Cerebellar nuclear complex (tissue), 1 donor: ENCODE data around the gene IL25.

Source experiments
- DNase-seq, 2 experiments: peaks; one replicate each; lab custom pipeline; 2025; lab: John Stamatoyannopoulos, UW

Gene IL25

DNA sequence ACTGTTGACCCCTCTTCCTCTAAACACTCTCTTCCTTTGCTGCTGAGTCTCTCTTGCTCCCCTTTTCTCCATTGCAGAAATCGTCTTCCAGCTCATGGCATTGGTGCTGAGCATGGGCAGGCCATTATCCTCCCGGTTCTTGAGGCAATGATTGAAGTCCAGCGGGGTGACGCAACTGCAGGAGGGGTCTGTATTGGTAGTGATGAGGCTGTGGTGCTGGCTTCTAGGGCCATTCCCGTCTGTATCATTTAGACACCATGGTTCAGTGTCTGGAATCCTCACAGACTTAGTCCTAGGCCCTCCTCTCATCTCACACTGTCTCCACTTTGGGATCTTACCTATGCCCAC lies 19.2 kb upstream of the IL25 start:
- DNase-seq, result no peak

DNA sequence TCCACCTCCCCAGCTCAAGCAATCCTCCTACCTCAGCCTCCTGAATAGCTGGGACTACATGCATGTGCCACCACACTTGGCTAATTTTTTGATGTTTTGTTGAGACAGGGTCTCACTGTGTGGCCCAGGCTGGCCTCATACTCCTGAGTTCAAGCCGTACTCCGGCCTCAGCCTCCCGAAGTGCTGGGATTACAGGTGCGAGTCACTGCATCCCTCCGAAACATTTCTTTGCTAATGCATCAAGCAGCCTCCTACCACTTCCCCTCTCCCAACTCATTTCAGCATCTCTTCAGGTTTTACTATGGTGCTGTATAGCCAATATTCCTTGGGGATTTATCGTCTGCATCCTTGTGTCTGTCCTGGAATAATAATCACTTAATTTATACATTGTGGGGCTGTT lies 17.6 kb upstream of the IL25 start:
- DNase-seq, result no peak

DNA sequence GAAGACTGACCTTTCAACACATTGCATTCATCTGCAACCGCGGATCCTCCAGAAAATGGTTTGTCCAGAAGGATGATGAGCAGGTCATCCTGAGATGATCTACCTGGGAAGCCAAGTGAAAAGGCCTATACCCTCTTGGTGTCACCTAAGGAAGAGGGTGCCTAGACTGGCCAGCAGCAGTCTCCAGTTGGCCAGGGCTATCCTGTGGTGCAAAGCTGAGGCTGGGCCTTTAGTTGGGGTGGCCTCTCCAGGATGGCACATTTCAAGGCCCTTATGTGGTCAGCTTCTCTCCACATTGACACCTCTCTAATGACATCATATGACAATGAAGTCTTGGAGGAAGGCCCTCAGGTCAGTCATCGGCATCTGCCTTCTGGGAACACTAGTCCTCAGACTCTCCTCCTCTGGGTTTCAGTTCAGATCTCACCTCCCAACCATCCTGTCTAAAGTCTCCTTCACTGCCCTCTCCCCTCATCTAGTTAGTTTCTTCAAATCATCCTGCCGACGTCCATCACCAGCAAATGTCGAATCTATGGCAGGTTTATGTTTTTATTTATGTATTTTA lies 16.7 kb upstream of the IL25 start:
- DNase-seq, result no peak

DNA sequence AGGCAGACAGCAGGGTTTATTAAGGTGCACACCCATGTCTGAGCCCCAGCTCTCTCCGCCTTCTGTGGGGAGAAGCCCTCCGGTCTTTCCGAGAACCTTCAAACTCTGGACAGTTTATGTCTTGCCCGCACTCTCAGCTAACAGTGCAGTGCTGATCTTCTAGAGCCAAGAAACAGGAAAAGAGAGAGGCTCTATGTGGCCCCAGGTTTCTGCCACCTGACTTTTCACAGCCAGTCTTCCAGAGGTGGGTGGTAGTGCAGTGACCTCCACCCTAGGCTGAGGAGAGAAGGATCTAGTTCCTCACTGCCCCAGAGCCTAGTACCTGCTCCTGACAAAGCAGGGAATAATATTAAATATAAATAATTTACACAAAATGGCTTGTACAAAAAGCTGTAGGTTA lies 15.9 kb upstream of the IL25 start:
- no peak for DNase-seq

DNA sequence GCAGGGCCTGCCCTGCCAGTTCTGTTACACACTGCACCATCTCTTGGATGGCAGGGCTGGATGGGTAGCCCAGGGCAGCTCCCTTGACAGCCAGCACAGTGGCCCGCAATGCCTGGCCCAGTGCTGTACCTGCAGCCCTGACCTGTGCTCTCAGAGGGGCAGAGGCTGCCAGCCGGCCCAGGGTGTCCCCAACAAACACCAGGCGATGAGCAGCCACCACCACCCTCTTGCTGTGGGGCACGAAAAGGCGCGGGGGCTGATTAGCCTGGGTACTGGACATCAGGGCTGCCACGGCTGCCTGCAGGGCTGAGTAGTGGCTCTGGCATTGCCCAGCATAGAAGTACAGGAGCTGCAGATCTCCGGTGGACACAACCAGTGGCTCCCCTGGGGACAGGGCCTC lies 15.3 kb upstream of the IL25 start:
- no peak for DNase-seq

DNA sequence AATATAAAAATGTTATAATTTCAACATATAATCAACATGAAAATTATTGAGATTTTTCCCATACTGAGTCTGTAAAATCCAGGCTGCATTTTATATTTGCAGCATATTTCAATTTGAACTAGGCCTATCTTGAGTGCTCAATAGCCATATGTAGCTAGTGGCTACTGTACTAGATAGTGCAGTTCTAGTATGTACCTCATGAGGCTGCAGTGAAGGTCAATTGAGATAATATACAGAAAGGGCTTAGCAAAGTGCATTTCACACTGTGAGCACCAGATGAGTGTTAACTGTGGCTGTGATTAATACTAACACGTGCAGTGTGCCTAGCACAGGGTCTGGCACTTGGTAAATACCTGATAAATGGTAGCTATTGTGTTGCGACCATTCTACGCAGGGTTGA lies 14.6 kb upstream of the IL25 start:
- no peak for DNase-seq

DNA sequence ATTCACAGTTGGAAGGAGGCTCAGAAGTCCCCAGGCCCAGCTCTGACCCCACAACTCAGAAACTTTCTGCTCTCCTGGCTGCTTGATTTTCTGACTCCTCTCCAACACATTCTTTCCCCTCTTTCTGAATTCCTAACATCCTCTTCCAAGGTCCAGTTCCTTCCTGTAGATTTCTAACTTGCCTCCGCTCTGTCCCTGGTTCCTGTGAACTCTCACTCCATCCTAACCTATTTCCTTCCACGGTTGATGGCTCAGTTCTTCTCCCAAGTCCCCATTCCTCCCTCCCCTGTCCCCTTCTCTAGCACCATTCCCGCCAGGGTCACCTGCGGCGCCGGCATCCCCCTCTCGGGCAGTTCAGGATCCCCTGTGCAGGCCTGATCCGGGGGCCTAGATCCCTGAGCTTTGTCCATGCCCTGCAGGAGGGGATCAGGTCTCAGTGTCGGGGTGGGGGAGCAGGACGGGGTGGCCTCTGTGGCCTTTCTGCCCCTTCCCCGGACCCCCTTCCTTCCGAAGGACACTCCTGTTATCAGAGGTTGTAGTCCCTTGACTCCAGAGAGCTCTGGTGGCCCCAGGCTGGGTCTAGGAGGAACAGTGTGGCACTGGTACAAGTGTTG lies 13.9 kb upstream of the IL25 start:
- no peak for DNase-seq

DNA sequence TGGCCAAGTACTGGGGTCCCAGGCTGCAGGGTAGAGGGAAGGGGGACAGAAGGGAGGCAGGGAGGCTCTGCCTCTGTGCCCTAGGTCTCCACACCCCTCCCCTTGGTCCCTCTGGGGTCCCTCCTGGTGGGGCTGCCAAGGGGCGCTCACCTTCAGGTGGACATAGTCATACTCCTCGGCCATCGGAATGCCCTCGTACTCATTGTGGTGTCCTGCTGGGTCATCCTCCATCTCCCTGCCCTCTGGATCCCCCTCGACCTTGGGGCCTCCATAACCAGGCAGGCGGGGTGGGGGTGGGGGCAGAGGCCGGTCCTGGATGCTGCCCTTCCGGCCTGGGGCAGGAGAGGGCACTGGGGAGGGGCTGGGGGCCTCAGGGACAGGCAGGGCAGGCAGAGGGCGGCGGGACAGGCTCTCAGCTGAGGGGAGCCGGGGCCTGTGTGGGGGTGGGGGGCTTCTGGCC lies 13.4 kb upstream of the IL25 start:
- DNase-seq, result no peak

DNA sequence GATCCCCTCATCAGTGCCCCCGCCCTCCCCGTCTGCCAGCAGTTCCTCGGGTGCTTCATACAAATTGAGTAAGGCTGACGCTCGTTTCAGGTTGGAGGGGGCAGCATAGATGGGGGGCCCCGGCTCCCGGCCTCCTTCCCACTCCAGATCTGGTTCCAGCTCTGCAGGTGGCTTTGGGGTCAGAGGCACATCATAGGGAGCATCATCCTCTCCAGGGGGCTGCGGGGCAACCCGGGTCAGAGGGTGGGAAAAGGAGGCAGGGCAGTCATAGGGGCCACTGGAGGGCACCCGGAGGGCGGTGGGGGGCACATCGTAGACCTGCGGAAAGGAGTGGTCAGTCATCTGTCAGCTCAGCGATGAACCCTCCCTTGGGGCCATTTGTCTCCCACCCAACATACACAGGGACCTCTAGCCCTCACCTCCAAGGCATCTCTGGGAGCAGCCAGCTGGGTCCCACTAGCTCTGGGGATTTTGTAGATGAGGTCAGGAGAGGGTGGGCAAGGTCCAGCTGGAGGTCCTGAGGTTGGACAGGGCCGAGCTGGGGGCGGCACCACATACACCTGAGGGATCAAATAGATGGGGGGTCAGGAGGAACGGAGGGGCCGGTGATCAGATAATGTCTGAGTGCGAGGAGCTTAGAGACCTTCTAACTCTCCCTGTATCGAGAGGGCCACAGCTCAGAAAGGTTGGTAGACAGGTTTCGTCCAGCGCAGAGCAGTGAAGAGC lies 12.7 kb upstream of the IL25 start:
- DNase-seq, result no peak

DNA sequence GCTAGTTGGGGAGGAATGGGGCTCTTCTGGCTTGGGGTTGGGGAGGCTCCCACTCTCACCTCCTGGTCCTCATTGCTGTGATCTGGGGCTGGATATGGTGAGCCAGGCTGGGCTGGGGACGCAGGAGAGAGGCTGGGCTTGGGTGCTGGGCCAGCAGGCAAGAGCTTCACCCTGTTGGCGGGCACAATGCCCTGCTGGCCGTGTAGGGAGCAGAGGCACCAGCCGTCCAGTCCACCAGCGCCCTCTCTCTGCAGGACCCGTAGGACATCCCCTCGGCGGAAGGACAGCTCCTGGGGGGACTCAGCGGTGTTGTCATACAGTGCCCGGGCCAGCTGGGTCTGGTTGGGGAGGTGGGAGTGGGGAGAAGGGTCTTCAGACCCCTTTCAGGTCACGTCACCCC lies 12.1 kb upstream of the IL25 start:
- DNase-seq, result no peak

DNA sequence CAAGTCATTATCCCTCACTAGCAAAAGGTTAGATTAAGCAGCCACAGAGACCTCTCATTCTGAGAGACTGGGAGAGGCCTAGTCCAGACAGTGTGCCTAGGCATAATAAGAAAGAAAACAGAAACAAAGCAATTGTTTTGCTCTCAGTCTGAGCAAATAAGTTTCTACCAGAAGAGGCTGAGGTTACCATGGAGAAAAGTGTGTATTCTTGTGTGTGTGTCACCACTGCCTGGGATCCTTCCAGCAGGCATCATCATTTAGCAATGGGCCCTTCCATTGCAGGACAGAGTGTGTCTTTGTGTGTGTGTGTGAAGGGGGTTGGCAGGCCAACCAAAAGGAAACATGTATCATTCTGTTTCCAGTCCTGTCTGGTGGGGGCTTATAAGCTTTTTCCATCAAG lies 11.3 kb upstream of the IL25 start:
- no peak for DNase-seq

DNA sequence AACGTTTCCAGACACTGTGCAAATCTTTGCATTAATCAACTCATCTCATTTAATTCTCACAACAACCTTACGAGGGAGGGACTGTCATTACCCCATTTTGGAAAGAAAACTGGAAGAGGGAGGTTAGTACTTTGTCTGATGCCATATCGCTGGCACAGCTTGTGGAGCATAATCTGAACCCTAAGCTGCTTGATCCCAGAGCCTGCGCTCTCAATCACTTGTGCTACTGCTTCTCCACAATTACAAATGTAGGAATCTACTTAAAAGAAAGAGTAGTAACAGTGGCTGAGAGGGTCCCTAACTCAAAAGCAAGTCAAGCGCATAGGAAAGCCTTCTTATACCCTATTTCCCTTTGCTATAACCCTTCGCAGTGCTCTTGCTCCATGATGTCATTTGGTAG lies 10.8 kb upstream of the IL25 start:
- DNase-seq, result no peak

DNA sequence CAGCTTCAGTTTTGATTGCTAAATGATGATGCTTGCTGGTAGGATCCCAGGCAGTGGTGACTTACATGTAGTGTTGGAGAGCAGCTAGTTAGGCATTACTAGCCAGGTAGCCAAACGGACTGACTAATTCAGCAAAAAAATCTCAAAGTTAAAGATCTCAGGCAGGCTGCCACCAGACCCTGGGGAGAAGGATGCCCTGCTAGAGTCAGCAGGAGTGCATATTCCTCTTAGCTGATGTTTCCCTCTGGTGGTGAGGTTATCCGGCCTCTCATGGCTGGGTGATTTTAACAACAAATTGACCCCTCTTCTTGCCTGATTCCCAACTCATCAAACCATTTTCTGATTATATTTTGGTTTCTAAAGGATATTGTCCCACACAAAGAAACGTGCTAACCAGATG lies 10.4 kb upstream of the IL25 start:
- DNase-seq, result no peak

DNA sequence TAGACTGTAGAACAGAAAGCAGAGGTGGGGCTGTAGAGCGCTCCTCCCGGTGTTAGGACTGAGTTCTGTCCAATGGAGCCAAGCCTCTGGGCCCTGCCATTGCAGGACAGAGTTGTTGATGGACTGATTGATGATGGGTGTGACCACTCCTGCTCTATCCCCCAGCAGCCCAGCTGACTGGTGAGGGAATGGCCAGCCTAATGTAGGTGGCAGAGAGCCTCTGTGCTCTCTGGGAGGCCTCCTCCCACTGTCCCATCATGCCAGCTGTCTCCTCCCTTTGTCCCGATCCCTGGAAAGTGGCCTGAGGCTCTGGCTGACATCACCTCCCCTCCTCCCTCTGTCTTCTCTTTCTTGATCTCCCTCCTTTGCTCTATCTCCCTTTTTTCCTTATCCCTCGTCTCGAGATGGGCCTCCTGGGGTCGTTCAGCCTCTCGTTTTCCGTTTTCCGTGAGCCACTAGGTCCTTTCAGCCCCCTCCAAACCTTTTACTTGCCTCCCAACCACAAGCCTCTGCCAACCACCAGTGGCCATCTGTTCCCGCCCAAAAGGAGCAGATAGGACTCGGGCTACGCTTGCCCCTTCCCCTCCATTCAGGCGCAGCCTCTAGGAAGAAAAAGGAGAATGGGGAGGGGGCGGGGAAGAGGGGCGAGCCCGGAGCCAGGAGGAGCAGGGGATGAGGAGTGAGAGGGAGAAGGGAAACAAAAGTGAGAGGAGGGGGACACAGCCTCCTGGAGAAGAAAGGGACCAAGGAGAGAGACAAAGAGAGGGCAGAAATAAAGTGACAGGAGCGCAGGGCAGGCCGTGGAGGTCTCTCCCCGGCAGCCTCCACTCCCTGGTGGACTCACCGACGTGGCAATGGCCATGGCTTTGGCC lies 8.2 kb upstream of the IL25 start:
- no peak for DNase-seq

DNA sequence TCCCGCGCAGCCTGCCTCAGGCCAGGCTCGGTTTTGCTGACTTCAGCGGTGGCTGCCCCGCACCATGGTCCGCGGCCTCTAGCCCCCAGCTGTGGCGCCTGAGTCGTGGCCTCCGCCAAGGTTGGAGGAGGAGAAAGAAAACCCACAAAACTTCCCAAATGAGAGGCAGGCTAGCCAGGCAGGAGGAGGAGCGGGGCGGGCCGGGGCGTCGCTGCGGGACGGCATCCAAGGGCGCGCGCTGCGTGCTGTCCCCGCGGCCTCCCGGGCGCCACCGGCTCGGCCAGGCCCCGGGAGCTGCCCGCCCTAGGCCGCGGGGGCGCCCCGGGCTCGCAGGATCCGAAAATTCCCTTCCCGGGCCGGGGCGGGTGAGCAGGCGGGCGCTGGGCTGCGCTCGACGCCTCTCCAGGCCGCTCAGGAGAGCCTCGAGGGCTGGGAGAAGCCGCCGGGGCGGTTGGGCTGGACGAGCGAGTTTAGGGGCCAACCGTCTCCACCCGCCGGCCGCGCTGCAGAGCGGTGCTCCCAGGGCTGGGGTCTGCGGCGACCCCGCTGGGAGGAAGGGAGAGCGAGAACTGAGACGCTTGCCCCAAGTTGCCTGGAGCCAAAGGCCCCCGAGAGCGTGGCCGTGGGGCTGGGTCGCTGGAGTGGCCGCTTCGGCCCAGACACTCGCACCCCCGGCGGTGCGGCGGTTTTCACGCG lies 7.4 kb upstream of the IL25 start, which contains the start of gene EFS:
TSS of gene EFS (minus strand) at position 137 of the 696 bp plus-strand sequence. CDS start 147 bp downstream, outside the sequence.
- no peak for DNase-seq

DNA sequence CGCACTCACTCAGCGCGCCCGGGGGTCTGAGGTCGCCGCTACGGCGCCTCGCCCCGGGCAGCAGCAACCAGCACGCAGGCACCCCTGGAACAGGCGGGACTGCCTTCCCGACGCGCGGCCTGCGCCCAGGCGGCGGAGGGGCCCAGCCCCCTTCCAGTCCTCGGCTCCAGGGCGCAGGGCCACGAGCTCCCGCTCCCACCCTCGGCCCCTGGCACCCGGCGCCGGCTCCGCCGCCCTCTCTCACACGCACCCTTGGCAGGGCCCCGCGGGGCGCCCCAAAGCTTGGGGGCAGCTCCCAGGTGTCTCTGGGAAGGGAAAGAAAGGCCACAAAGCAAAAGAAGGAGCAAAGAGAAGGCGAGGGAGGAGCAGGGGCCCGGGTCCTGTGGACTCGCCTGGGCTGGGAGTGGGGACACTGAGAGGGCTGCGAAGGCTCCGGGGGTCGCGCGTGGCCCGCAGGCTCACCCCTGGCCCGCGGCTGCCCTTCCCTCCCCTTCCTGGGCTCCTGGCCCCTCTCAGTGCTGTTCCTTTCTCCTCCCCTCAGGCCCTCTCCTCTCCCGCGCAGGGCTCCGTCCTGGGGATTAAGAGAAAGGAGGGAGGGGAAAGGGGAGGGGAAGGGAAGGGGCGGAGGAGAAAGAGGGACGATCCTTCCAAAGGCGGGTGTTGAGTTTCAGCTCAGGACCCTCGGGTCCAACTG lies 6.7 kb upstream of the IL25 start:
- DNase-seq, result no peak

DNA sequence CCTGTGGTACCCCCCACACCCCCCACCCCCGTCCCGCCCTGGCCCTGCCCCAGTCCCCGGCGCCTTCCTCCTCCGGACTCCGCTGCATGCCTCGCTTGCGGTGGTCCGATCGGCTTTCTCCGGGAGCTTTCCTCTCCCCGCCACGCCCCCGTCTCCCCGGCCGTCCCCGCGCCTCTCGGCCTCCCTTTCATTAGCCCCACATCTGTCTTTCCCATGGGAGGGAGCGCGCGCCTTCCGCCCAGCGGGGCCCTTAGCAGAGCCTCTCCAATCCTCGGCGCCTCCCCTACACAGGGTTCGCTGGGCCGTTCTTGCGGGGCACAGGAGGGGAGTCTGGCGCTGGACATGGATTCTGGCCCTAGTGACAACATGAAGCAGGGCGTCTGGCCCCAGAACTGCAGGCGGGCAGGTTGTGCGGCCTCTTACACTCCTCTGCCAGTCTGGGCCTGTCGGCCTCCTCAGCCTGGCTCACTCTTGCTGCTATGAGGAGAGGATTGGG lies 6.1 kb upstream of the IL25 start:
- DNase-seq, result no peak

DNA sequence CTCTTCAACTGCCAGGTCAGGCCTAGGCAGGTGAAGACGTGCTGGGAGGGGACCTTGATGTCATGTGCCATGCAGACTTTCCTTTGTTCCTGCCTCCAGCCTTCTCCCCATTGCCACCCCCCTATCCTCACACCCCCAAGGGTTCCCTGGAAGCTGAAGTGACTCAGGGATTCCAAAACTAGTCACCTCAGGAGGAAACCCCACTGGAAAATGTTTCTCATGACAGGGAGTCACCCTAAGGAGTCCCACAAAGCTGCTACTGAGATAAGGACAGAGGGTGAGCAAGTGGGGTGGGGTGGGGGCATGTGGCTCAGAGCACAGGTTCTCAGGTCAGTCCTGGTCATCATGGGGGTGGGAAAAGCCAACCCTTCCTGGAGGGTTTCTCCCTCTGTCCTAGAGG lies 2.4 kb upstream of the IL25 start:
- DNase-seq, result no peak

DNA sequence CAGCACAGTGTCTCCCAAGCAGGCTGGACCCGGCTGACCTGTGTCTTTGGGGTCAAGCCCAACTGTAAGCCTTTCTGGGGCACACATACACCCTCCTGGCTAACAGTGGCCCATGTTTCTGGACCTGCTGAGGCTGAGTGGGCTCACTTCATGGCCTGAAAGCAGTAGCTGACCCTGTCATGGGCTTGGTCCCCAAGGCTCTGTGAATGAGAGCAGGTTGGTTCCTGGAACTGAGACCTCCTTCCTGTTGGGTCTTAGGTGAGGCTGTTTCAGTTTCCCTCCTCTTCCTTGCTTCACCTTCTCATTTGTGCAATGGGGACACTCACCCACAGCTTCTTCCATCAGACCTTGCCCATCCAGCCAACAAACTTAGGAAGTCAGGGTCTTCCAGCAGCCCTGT lies 744 bp upstream of the IL25 start:
- no peak for DNase-seq

DNA sequence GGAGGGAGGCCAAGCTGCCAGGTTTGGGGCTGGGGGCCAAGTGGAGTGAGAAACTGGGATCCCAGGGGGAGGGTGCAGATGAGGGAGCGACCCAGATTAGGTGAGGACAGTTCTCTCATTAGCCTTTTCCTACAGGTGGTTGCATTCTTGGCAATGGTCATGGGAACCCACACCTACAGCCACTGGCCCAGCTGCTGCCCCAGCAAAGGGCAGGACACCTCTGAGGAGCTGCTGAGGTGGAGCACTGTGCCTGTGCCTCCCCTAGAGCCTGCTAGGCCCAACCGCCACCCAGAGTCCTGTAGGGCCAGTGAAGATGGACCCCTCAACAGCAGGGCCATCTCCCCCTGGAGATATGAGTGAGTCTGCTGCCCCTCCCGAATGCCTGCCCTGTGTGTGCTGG lies 432 bp downstream of the IL25 start:
- DNase-seq, result no peak

DNA sequence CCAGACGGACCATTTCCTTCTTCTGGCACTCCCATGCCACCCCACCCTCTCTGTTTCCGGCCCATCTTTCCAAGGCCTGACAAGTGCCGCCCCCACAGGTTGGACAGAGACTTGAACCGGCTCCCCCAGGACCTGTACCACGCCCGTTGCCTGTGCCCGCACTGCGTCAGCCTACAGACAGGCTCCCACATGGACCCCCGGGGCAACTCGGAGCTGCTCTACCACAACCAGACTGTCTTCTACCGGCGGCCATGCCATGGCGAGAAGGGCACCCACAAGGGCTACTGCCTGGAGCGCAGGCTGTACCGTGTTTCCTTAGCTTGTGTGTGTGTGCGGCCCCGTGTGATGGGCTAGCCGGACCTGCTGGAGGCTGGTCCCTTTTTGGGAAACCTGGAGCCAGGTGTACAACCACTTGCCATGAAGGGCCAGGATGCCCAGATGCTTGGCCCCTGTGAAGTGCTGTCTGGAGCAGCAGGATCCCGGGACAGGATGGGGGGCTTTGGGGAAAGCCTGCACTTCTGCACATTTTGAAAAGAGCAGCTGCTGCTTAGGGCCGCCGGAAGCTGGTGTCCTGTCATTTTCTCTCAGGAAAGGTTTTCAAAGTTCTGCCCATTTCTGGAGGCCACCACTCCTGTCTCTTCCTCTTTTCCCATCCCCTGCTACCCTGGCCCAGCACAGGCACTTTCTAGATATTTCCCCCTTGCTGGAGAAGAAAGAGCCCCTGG lies 3.1 kb downstream of the IL25 start:
- DNase-seq, result no peak
